HG02610 (cell line): ENCODE results near the gene RRP36.

ENCODE experiments used
- ATAC-seq: cut with Tn5 transposase; IDR thresholded peaks from one replicate; pipeline ENCODE4 v1.9.1; 2021; ENCODE audit warnings: mild to moderate bottlenecking, moderate library complexity; ENCODE audit not compliant: unreplicated experiment

RRP36 gene

DNA sequence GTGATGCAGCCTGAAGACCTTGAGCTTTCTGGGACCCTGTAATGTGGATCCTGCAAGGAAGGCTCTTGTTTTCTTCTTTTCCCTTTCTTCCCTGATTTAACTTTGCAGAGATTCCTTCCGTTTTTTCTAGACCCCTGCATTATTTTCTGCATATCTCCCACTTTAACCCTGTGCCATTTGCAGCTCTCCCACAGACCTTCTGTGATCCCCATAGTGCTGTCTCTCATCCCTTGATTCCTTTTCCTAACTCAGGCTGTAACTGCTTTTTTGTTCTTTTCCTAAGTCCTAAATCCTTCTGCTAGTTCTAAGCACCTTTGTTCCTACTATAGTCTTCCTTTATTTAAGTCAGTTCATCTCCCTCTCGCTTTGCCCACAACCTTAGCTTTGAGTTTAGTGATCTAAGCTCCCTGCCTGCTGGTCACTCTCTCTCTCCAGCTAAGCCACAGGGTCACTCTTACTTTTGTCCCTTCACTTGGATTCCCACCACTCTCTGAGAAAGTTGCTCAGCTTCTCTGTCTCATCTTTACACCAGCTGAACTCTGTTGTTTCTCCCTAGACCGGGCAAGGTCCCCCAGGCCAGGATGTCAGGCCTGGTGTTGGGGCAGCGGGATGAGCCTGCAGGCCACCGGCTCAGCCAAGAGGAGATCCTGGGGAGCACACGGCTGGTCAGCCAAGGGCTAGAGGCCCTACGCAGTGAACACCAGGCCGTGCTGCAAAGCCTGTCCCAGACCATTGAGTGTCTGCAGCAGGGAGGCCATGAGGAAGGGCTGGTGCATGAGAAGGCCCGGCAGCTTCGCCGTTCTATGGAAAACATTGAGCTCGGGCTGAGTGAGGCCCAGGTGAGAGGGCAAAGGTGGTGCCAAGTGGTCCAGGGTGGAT is 39.6 kb downstream of the RRP36 start:
- ATAC-seq: no peak

DNA sequence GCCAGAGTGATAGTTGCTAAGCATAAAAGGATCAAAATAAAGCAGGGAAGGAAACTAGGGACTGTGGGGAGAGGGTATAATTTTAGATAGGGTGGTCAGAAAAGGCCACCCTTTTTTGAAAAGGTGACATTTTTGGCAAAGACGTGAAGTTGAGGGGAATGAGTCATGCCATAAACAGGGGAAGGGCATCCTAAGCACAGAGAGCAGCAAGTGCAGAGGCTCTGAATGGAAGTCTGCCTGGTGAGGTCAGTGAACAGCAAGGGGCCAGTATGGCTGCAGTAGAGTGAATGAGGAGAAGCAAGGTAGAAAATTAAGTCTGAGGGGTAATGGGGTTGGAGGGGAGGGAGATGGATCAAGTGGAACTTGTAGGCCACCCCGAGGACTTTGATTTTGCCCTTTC is 40.4 kb downstream of the RRP36 start:
- ATAC-seq: no peak

DNA sequence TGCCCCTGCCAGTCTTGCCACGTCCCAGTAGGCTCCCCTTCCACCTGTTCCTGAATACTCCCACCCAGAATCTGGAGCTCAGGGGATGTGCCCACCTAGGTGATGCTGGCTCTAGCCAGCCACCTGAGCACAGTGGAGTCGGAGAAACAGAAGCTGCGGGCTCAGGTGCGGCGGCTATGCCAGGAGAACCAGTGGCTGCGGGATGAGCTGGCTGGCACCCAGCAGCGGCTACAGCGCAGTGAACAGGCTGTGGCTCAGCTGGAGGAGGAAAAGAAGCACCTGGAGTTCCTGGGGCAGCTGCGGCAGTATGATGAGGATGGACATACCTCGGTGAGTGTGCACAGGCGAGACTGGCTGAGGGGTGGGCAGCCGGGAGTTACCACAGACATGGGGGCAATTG is 41.4 kb downstream of the RRP36 start:
- ATAC-seq: no peak

DNA sequence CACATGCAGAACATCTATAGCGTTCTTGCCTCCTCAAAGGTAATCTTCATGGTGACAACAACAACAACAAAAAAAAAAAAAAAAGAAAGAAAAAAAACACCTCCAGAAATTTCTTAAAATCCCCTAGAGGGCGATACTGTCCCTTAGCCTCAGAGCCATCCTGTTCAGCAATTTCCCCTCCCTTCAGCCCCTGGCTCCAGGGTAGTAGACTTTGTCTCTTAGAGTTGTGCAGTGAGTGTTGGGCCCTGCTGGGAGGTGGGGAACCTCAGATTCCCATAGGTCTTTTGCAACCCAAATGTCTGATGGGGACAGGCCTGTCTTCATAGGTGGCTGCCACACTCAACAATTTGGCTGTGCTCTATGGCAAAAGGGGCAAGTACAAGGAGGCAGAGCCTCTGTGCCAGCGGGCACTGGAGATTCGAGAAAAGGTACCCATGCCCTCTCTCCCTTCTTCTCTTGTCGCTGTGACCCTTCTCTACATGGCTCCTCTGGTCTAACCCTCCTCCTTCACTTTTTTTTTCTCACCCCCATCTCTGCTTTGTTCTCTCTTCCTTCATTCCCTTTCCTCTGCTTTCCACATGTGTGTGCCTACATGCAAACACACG is 48.7 kb downstream of the RRP36 start:
- ATAC-seq: no peak

DNA sequence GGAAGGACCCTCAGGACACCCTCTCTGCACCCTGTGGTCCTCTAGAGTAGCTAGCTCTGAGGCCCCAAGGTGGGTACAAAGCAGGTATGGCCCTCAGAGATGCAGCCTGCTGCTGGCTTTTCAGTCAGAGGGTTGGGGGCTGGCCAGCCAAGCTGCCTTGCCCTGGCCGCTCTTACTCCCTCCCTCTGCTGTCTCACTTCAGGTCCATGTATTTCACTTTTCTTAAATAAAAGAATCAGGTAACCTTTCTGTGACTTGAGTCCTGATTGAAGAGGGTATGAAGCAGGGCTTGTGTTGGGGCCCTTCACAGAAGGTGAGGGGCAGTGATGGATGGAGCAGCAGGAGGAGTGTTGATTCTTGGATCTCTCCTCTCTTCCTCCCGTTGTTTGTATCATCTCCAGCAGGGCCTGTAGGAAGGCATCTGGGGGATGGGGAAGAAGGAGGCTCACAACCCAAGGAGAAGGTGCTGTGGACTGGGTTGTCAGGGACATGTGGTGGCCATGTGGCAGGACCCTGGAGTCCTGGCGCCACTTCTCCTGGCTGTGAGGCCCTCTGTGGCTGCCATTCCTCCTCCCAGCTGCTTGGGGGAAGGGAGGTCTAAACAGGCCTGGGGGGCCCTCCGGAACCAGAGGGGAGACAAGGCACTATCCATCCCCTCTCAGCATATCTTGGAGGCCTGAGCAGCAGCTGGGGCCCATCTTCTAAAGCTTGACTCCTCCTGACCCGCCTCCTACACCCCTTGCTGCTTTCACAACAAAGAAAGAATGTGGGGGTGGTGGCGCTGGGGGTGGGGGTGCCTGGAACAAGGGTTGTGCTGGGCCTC is 53.6 kb downstream of the RRP36 start:
- ATAC-seq: no peak

DNA sequence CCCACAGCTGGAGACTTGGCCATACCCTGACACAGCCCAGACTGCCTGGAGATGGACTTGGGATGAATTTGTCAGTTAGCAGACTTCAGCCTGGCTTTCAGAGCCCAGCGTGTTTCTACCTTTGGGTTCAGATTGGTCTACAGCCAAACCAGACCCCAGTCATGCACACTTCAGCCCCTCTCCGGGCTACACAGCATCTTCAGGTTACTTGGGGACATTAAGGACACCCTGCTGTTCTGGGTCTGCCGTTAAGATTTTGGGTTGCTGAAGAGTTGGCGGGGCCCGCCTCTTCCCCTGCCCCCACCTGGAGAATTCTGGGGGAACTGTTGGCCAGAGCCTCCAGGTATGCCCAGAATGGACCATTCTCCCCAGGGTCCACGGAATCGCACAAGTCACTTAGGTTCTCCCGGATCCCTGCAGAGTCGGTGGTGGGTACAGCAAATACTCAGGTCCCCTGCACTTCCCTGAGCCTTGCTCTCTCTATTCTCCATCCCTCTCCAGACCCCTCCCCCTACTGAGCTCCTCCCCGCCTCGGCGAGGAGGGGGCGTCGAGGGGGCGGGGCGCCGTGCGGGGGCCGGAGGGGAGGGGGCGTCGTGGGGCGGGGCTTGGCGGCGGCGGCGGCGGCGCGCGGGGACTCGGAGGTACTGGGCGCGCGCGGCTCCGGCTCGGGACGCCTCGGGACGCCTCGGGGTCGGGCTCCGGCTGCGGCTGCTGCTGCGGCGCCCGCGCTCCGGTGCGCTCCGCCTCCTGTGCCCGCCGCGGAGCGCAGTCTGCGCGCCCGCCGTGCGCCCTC is 54.4 kb downstream of the RRP36 start, which contains the start of gene PTK7:
Gene PTK7, plus strand, starts transcription at position 645 of the 794 bp plus-strand sequence. CDS start 175 bp downstream, outside the sequence.
- ATAC-seq: no peak

DNA sequence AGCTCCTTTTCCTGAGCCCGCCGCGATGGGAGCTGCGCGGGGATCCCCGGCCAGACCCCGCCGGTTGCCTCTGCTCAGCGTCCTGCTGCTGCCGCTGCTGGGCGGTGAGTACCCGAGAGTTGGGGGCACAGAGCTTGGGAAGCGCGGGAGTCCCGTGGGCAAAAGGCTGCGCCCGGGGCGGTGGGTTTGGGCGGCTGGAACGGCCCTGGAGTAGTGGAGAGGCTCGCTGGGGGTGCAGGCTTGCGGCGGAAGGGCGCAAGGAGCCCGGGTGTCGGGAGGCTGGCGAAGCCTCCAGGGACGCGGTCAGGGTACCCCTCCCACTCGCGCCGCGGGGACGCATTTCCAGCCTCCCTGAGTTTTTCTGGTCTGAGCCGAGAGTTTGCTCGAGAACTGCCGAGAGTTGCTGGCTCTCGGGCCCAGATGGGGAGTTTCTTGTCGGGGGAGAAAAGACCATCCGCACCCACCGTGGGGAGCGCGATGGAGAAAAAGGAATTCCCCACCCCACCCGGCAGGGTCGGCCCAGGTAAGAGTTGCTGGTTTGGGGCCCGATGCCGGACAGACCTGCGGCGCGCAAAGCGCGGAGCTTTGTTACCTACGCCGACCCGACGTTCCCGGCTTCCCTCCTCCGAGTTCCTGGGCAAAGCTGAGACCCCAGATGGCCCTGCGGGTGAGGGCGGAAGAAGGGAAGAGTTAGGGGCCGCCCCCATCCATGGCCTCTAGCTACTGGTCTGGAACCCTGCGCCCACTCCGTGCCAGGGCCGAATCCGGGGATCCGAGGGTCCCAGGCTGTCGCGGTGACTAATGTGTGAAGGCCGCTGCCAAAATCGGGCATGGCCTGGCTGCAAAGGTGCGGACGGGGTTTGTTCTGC is 55.3 kb downstream of the RRP36 start:
- no peak for ATAC-seq

DNA sequence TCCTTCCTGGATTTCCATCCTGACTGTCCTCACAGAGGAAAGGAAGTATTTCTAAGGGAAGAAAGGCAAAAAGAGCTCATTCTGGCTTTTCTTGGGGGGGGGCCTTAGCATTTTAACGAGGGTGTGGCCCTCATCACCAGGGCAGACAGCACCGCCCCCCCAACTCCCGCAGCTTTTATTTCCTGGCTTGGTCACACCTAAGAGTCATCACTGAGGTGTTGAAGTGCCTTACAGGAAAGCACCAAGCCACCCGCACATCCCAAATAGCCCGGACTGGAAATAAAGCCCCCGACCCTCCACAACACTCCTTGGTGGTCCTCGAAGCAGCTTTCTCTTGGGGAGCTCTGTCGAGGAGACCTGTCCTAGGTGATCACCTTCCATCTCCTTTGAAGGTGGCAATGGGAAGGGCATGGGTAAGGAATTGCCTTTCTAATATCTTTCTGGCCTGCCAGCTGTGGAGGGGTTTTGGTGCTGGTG is 55.9 kb downstream of the RRP36 start:
- no peak for ATAC-seq

DNA sequence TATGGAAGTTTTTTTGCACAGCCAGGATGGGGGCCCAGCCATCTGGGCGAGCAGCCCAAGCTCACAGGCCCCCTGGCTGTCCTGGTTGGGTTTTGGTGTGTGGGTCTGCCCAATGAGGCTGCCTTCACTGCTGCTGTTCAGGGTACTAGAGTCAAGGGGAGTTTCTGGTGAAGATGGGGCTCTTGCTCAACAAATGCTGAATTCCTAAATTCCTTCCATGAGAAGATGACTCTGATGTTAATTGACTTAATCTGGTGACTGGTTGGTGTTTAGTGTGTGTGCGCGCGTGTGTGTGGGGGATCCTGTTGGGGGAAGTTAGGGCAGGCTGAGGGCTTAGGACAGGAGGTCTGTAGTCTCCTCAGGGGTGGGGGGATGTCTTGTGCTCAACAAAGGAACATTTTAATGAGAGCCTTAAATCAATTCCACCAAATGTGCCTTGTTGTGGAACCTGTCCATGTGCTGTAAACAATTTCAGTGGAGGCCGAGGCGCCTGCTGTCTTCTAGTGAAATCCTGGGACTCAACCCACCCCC is 56.6 kb downstream of the RRP36 start:
- ATAC-seq: no peak

DNA sequence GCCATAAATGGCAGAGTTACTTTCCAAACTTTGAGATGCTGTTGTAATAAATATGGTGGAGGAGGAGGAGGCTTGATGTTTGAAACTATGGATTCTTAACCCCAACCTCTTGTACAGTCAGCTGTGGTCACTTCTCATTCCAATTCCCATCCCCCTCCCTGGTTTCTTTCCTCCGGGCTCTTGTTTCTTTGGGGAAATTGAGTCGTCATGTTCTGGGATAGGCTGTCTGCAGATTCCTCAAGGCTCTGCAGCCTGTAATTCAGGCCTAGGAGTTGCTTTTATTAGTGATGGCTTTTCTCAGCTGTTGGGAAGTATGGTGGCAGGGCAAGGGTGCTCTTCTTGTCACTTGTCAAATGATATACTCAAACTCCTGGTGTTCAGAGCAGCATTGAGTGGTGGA is 57.3 kb downstream of the RRP36 start:
- no peak for ATAC-seq
